HEK293 (cell line): Measurements from ENCODE around the gene TNKS1BP1.
"Not testable (repeated sequence)": the region's sequence is repeated elsewhere in the genome, so short reads cannot be mapped to it uniquely, and the experiment has no call there.

Experiments used
- CTCF ChIA-PET: fragments of 350-600 bp; formaldehyde crosslinking; extraction: SDS; loops from one replicate; lab custom pipeline; 2021; ENCODE audit warnings: antibody characterized with exemption; lab: Yijun Ruan, JAX
- POLR2A ChIA-PET: fragments of 300-600 bp; formaldehyde crosslinking; extraction: SDS; loops from one replicate; lab custom pipeline; 2020; ENCODE audit warnings: antibody characterized with exemption, inconsistent platforms; lab: Yijun Ruan, JAX
- H3K27ac ChIP-seq: fragments of 200-500 bp; sonication (Bioruptor generic); 2 replicates; pipeline ENCODE4 v1.5.1; 2014; ENCODE audit warnings: low read depth, low read length, control low read depth, inconsistent platforms; ENCODE audit errors: extremely low read depth
- H3K36me3 ChIP-seq, 2 experiments: fragments of 200-500 bp in 1 of 2; sonication (Bioruptor generic) in 1 of 2; 1 replicate in 1 of 2; 2 replicates in 1 of 2; pipeline ENCODE4 v1.5.1; 2014 to 2017; ENCODE audit warnings: inconsistent platforms in 2 of 2, low read length in 2 of 2; ENCODE audit not compliant: control insufficient read depth in 2 of 2, insufficient read depth in 1 of 2
- H3K4me1 ChIP-seq: fragments of 200-500 bp; sonication (Bioruptor generic); 2 replicates; pipeline ENCODE4 v1.5.1; 2014; ENCODE audit warnings: mild to moderate bottlenecking, low read length, inconsistent platforms; ENCODE audit not compliant: control insufficient read depth, insufficient read depth
- H3K4me3 ChIP-seq: 2 replicates; pipeline ENCODE4 v1.5.1; 2011; ENCODE audit warnings: low read depth, mild to moderate bottlenecking, control low read depth, low read length, moderate library complexity
- H3K9me3 ChIP-seq: fragments of 200-500 bp; sonication (Bioruptor generic); 2 replicates; pipeline ENCODE4 v1.5.1; 2014; ENCODE audit warnings: low read depth, low read length, inconsistent platforms; ENCODE audit not compliant: control insufficient read depth, insufficient read depth
- BCL6B ChIP-seq: fragments of 450-650 bp; formaldehyde crosslinking; IDR thresholded peaks from 2 replicates; pipeline ENCODE4 v1.5.1; 2017; ENCODE audit warnings: missing biosample characterization, missing genetic modification characterization
- GFI1B ChIP-seq: fragments of 450-650 bp; formaldehyde crosslinking; IDR thresholded peaks from 2 replicates; pipeline ENCODE4 v1.5.1; 2016; ENCODE audit warnings: missing biosample characterization, missing genetic modification characterization
- KLF10 ChIP-seq: fragments of 450-650 bp; IDR thresholded peaks from 2 replicates; pipeline ENCODE4 v1.5.1; 2018; ENCODE audit warnings: missing biosample characterization, mild to moderate bottlenecking, missing genetic modification characterization
- ZBTB20 ChIP-seq: fragments of 450-650 bp; formaldehyde crosslinking; IDR thresholded peaks from 2 replicates; pipeline ENCODE4 v1.5.1; 2016; ENCODE audit warnings: missing biosample characterization, missing genetic modification characterization
- ZNF112 ChIP-seq: fragments of 450-650 bp; formaldehyde crosslinking; IDR thresholded peaks from 2 replicates; pipeline ENCODE4 v1.5.0; 2017; ENCODE audit warnings: missing biosample characterization, missing genetic modification characterization
- ZNF138 ChIP-seq: fragments of 450-650 bp; formaldehyde crosslinking; IDR thresholded peaks from 2 replicates; pipeline ENCODE4 v1.5.1; 2016; ENCODE audit warnings: missing biosample characterization, missing genetic modification characterization, borderline replicate concordance
- ZNF174 ChIP-seq: fragments of 450-650 bp; formaldehyde crosslinking; IDR thresholded peaks from 2 replicates; pipeline ENCODE4 v1.5.0; 2017; ENCODE audit warnings: missing biosample characterization, mild to moderate bottlenecking, missing genetic modification characterization
- ZNF19 ChIP-seq: fragments of 450-650 bp; formaldehyde crosslinking; IDR thresholded peaks from 2 replicates; pipeline ENCODE4; 2016; ENCODE audit warnings: missing biosample characterization, missing genetic modification characterization, low read depth
- ZNF302 ChIP-seq: fragments of 450-650 bp; formaldehyde crosslinking; IDR thresholded peaks from 2 replicates; pipeline ENCODE4 v1.5.1; 2016; ENCODE audit warnings: missing biosample characterization, missing genetic modification characterization, low read depth
- ZNF362 ChIP-seq: fragments of 450-650 bp; formaldehyde crosslinking; IDR thresholded peaks from 2 replicates; pipeline ENCODE4 v1.5.1; 2016; ENCODE audit warnings: missing biosample characterization, missing genetic modification characterization
- ZNF549 ChIP-seq: fragments of 450-650 bp; IDR thresholded peaks from 2 replicates; pipeline ENCODE4 v1.5.1; 2018; ENCODE audit warnings: missing biosample characterization, missing genetic modification characterization, mild to moderate bottlenecking, inconsistent platforms, moderate library complexity
- ZNF560 ChIP-seq: fragments of 450-650 bp; formaldehyde crosslinking; IDR thresholded peaks from 2 replicates; pipeline ENCODE4 v1.5.1; 2017; ENCODE audit warnings: missing biosample characterization, missing genetic modification characterization, borderline replicate concordance
- ZNF561 ChIP-seq: fragments of 450-650 bp; IDR thresholded peaks from 2 replicates; pipeline ENCODE4 v1.5.1; 2018; ENCODE audit warnings: missing biosample characterization, missing genetic modification characterization, borderline replicate concordance
- ZNF621 ChIP-seq: fragments of 450-650 bp; formaldehyde crosslinking; IDR thresholded peaks from 2 replicates; pipeline ENCODE4 v1.5.1; 2017; ENCODE audit warnings: missing biosample characterization, missing genetic modification characterization
- ZNF76 ChIP-seq: fragments of 450-650 bp; formaldehyde crosslinking; IDR thresholded peaks from 2 replicates; pipeline ENCODE4; 2016; ENCODE audit warnings: low read depth, missing biosample characterization, missing genetic modification characterization, borderline replicate concordance
- TF ChIP-seq, protein P1 (sequence below): fragments of 450-650 bp; formaldehyde crosslinking; IDR thresholded peaks from 2 replicates; pipeline ENCODE4 v1.5.1; 2016; ENCODE audit warnings: missing biosample characterization, missing genetic modification characterization
- TF ChIP-seq, protein P2 (sequence below): fragments of 450-650 bp; formaldehyde crosslinking; IDR thresholded peaks from 2 replicates; pipeline ENCODE4 v1.5.1; 2016; ENCODE audit warnings: missing biosample characterization, missing genetic modification characterization

Gene TNKS1BP1

DNA sequence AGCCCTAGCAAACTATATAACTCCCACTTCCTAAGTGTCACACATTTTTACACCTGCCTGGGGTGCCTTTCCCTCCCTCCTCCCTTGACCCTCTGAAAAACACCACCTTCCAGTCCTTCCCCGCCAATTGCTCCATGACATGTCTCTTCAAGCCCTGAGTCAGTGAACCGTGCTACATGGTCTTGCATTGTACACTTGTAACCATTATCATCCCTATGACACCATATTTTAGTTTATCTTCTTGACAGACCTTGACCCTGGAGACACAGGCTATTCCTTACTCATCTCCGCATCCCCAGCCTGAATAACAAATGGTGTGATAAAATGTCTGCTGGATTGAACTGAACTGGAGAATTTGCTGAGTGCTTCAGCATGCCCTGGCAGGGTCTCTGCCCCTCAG is 36.9 kb downstream of the TNKS1BP1 start (continued):
- TF ChIP-seq, protein P1, sequence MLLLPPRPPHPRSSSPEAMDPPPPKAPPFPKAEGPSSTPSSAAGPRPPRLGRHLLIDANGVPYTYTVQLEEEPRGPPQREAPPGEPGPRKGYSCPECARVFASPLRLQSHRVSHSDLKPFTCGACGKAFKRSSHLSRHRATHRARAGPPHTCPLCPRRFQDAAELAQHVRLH (tag by site-specific recombination) = no peak
- TF ChIP-seq ZNF138 (tag by site-specific recombination) (no peak), ZNF621 (no peak), ZNF76 (tag by site-specific recombination) (no peak), ZBTB20 (tag by site-specific recombination) (no peak), KLF10 (no peak), ZNF112 (no peak), GFI1B (tag by site-specific recombination) (no peak), ZNF302 (tag by site-specific recombination) (no peak), ZNF561 (tag by site-specific recombination) (no peak)
- TF ChIP-seq, protein P2, sequence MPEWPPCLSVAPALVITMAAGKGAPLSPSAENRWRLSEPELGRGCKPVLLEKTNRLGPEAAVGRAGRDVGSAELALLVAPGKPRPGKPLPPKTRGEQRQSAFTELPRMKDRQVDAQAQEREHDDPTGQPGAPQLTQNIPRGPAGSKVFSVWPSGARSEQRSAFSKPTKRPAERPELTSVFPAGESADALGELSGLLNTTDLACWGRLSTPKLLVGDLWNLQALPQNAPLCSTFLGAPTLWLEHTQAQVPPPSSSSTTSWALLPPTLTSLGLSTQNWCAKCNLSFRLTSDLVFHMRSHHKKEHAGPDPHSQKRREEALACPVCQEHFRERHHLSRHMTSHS (tag by site-specific recombination) = no peak

GRCh38 chr11:57283231-57283990 is 41.3 kb downstream of the TNKS1BP1 start:
- Histone ChIP-seq H3K4me3 (no peak overlapping the region), H3K9me3 (no peaks in the 10 kb centered on the region), H3K4me1 (no peaks in the 10 kb centered on the region), H3K27ac (no peak overlapping the region), H3K36me3 (no peaks in the 10 kb centered on the region)
- ChIA-PET CTCF (interaction anchor here (1.0 kb wide), 1 partner anchor 34 kb away, joined by 4 read pairs; no protein-coding TSS in a partner anchor), POLR2A (no interaction called here)
- TF ChIP-seq ZNF174 (tag by site-specific recombination) = no peak
- no peak for TF ChIP-seq ZNF560 (tag by site-specific recombination)
- no peak for TF ChIP-seq ZNF19
- no peak for TF ChIP-seq ZNF302 (tag by site-specific recombination)
- TF ChIP-seq ZNF549 = no peak
- no peak for TF ChIP-seq BCL6B (tag by site-specific recombination)
- TF ChIP-seq ZNF362 = no peak

- CTCF ChIA-PET, H3K4me1 ChIP-seq, H3K4me3 ChIP-seq, H3K36me3 ChIP-seq, H3K9me3 ChIP-seq, H3K27ac ChIP-seq, POLR2A ChIA-PET: not testable (repeated sequence)
These were observed 43.2 kb downstream of the TNKS1BP1 start for GRCh38 chr11:57281546-57281945.
